Measurements from ENCODE around the gene RITA1.

RITA1 gene

DNA sequence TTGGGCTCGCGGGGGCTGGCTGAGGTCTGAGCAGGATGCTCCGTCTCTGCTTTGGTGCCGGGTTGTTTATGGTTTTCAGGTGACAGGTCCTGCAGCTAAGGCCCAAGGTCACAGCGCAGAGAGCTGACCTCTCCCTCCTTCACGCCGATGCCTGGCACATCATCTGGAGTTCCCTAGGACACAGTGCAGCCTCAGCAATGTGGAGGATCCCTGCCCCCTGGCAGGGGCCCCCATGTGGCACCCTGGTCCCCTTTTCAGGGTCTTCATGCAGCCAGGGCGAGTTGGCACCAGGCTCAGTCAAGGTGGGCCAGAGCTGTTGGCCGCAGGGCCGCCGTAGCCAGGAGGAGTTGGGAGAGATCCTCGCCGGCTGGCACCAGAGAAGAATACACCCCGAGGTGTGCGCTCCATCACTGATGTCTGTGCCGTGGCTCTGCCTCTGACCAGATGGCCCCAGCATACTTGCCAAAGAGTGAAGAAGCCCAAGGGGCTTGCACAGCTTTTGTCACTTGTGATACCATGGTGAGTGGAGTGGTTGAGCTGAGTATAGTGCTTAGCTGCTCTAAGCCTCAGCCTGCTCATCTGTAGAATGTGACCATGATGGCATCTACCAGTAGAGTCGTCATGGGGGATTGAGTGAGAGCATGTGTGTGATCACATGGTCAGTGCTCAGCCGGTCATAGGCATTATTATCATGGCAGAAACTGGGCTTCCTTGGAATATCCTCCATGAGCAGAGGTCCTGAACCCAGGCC lies 46.7 kb downstream of the RITA1 start:
- DNase-seq: no peak

DNA sequence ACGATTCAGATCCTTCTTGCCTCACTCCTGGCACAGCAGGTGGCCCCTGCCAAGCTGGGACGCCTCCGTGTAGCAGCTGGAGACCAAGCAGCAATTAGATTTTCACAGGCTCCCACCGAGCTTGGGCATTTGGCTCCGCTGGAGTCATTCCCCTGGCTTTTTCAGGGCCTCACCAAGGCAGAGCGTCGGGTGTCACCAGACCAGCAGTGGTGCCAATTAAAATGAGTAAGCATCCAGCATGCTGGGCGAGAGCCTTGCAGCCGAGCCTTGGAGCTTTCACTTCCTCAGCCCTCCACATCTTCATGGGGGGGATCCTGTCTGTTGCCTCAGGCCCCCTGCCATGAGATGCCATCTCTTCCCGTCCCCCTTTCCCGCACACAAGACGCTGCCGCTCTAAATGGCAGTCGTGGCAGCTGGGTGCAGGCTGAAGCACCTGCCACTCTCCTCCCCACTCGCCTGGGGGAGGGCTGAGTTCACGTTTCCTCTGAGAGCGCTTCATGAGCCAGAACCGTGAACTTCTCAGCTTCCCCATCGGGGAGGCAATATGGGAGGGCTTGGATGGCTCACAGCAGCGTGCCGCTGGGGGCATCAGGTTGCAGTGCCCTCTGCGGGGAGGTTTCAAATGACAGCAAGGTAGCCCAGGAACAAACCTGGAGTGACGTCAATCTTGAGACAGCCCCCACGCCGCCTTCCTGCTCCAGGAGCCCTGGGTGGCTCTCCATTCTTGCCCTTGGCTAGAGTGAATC lies 47.5 kb downstream of the RITA1 start:
- no peak for DNase-seq

- no peak for DNase-seq
Observed at GRCh38 chr12:113233967-113234366, 48.4 kb downstream of the RITA1 start.

- no peak for DNase-seq
Observed at GRCh38 chr12:113234483-113234882, 49.0 kb downstream of the RITA1 start.

DNA sequence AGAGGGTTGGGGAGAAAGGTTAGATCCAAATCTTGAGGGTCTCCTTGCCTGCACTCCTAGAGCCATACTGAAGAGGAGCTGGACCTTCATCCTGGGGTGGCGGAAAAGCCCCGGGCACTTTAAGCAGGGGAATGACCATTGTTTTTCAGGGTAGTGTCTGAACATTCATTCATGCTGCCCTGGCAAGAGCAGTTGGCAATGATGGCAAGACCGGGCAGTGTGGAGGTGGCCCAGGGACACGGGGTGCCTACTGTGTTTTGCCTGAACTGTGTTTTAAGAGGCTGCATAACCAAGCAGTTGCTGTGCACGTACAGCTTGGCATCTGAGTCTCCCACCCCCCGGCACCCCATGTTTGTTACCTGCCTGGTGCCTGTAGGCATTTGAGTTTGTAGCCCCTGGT lies 50.5 kb downstream of the RITA1 start:
- no peak for DNase-seq

- DNase-seq: no peak
Observed at GRCh38 chr12:113236539-113237399, 51.2 kb downstream of the RITA1 start.

- DNase-seq: no peak
Observed at GRCh38 chr12:113237748-113238147, 52.2 kb downstream of the RITA1 start.

GRCh38 chr12:113238309-113238708 lies 52.8 kb downstream of the RITA1 start:
- no peak for DNase-seq

DNA sequence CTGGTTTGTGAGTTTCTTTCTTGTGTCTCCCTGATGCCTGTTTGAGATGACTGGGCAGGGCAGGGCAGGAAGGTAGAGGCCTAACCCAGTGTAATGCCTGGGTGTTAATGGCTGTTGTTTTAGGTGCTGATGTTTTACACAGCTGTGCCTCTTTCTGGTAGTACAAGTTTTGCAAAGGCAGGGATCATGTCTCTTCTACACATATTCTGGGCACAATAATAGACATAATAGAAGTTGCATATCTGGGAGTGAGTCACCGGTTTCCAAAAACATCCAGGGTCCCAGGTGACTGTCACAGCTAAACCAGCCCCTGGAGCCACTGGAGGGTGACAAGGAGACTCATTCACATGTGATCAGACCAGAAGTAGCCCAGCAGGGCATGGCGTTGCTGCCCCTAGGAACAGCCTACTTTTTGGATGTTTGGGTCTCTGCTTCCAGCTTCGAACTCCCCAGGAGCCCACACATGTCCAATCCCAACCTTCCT lies 53.8 kb downstream of the RITA1 start:
- no peak for DNase-seq

GRCh38 chr12:113239811-113240331 lies 54.4 kb downstream of the RITA1 start:
- no peak for DNase-seq

- no peak for DNase-seq
Observed at GRCh38 chr12:113240395-113240794, 54.9 kb downstream of the RITA1 start.

- no peak for DNase-seq
Observed at GRCh38 chr12:113241191-113242025, 55.9 kb downstream of the RITA1 start.
